Activated CD4-positive, alpha-beta T cell treated with anti-CD3 and anti-CD28 coated beads, Interleukin-2, amount 50 U/mL, for 1 hour (primary cell): ENCODE measurements around the gene EPHX1.
"Not testable (repeated sequence)": the region's sequence is repeated elsewhere in the genome, so short reads cannot be mapped to it uniquely, and the experiment has no call there.

Experiments
- DNase-seq: peaks from one replicate; pipeline ENCODE4 v3.0.0-alpha.2; 2020

EPHX1 gene

DNA sequence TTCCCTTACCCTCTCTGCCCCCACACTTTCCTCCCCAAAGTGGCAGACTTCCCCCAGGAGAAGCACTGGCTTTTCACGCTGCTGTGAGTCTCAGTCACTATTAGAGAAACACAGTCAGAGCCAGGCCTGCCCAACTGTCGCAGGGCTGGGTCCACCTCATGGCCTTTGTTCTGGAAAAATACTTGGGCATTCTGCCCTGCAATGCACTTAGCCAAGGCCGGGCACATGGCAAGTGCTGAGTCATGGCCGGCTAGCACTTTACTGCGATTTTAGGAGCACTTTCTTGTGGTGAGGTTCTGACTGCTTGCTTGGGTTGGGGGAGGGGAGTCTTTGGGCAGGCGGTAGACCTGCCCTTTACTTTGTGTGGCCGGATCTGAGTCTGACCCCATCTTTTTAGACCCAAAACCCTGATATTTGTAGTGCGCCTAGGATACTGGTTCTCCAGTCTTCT lies 7.7 kb downstream of the EPHX1 start:
- no peak for DNase-seq

GRCh38 chr1:225818229-225818628 lies 8.3 kb downstream of the EPHX1 start:
- no peak for DNase-seq

DNA sequence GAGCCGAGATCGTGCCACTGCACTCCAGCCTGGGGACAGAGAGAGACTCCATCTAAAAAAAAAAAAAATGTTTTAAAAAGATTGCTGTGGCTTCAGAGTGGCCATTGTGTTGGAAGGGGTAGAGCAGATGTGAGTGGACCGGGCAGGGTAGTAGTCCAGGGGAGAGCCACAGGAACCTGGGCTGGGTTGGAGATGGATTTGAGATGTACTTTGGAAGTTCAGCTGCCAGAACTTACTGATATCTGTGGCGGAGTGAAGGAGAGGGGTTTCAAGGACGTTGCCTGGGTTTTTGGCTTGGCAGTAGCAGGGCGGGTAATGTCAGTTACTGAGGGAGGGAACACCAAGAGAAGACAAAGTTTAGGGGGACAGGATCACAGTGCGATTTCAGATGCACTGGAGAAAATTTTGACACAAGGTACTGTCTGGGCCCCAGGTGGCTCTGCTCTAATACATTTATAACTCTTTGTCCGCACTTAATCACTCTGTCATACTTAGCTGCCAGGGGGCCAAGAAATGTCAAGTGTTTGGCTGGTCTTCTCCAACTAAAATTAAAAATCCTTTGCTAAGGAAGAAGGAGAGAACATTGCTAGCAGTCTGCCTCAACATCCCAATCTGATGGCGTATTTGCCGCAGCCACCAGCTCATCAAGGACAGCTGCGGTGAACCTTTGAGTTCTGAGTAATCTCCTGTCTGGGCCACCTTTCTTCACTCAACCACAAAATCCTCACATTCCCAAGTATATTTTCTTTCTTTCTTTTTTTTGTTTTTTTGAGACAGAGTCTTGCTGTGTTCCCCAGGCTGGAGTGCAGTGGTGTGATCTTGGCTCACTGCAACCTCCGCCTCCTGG lies 9.6 kb downstream of the EPHX1 start:
- no peak for DNase-seq

GRCh38 chr1:225820522-225821120 lies 10.7 kb downstream of the EPHX1 start:
- DNase-seq = no peak

GRCh38 chr1:225822655-225823403 lies 12.9 kb downstream of the EPHX1 start:
- no peak for DNase-seq

DNA sequence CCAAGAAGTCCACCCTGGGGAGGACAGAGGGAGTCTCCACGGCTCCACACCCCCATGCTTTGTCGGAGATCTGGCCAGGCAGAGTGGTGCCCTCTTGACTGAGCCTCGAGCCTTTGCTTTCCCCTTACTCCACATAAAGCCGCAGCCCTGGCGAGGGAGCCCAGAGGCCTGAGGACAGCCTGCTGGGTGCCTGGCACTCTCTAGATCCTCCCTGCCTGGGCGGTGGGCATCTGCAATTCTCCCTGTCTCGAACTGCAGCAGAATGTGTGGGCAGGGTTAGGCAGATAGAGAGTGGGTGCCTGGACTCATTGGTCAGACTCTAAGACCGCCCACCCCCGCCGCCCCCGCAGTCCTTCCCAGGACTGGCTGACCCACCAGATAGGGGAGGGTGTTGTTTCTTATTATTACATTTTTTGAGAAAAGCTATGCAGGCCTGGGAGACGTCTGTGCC lies 13.9 kb downstream of the EPHX1 start:
- DNase-seq = no peak

DNA sequence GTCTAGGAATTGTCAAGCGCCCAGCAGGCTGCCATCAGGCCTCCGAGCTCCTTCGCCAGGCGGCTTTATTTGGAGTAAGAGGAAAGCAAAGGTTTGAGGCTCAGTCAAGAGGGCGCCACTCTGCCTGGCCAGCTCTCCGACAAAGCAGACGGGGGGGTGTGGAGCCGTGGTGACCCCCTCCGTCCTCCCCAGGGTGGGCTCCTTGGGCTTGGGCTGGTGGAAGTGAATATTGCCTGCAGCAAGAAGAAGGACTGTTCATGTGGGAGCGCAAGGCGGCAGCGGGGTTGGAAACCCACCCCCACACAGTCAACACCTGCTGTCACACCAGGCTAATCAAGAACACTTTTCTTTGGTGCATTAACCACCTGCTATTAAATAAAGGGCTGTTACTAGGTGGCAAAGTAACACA lies 14.6 kb downstream of the EPHX1 start:
- DNase-seq = no peak

- DNase-seq = no peak
These were observed 15.2 kb downstream of the EPHX1 start for GRCh38 chr1:225825078-225825477.

DNA sequence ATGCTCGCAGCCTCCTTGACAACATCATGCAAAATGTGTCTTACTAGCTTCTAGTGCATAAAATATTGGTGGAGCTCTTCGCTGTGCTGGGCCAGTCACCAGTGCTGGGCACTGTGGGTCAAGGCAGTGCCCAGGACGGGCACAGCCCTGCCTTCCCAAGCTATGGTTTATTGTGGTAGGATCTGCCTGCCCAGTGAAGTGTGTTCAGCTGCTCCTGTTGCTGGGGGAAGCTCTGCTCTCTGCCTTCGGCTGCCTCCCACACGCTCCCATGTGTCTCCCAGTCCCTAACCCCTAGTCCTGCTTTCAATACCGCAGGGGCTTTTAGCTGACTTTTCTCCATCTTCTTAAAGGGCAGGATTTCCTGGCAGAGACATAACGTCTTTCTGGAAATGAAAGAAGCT lies 15.7 kb downstream of the EPHX1 start:
- no peak for DNase-seq

- no peak for DNase-seq
These were observed 17.2 kb downstream of the EPHX1 start for GRCh38 chr1:225827076-225827475.

DNA sequence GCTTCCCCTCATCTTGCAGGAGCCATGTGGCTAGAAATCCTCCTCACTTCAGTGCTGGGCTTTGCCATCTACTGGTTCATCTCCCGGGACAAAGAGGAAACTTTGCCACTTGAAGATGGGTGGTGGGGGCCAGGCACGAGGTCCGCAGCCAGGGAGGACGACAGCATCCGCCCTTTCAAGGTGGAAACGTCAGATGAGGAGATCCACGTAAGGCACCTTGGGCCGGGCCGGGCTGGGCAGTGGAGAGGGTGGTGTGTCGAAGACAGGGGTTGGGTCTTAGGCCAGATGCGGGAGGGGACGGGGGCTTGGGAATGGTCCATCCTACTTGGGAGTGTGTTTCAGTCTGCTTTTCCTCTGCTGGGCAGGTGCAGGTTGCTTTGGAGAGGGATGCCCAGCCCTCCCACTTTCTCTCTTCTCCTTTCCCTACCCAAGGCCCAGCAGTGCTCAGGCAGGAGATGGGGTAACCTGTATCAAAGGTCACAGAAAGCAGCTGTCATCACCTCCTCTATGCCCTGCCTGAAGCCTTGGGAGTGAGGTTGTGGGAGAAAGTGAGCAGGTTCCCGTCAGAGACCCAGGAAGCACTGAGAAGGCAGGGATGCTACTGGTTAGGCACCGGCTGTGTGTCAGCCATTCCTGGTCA lies 18.9 kb downstream of the EPHX1 start:
- no peak for DNase-seq

DNA sequence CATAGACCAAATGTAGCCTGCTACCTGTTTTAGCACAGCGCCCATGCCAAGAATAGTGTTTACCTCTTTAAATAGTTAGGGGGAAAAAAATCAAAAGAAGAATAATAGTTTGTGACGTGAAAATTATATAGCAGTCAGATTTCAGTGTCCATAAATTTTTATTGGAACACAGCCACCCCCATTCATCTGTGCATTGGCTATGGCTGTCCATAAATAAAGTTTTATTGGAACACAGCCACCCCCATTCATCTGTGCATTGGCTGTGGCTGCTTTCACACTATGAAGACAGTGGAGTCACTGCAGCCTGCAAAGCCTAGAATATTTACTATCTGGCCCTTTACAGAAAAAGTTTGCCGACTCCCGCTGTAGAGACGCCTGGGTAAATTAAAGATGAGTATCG lies 20.9 kb downstream of the EPHX1 start:
- DNase-seq = no peak

DNA sequence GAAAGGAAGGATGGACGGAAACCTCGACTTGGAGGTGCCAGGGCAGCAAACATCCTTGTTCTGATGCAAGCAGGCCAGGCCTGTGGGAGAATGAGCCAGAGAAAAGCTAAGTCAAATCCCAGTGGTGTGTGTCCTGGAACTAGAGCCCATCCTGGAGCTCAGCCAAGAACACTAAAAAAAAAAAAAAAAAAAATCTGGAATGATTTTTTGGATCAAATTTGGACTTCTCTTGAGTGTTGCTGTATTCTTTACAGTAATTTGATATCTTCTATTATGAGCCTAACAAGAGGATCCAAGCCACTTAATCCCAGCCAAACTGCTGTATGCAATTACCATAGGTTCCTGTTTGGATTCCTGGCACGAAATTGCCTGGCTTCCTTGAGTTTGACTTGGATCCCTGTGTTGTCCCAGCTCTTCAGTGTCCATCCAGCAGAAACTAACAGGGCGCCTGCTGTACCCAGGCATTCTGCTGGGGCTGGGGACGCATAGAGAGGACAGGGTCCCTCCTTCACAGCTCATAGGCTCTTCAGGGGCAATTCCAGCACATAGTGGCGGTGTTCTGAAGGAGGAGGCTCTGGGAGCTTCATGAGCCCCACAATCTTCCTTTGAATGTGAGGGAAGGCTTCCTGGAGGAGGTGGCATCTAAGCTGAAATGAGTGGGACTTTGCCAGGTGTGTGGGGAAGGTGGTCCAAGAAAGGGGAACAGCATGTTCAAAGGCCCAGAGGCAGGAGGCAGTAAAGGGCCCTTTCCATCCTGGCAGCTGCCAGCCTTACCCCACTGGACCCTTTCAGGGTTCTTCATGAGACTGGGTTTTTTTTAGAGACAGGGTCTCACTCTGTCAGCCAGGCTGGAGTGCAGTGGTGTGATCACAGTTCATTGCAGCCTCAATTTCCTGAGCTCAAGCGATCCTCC lies 24.7 kb downstream of the EPHX1 start:
- DNase-seq = no peak

DNA sequence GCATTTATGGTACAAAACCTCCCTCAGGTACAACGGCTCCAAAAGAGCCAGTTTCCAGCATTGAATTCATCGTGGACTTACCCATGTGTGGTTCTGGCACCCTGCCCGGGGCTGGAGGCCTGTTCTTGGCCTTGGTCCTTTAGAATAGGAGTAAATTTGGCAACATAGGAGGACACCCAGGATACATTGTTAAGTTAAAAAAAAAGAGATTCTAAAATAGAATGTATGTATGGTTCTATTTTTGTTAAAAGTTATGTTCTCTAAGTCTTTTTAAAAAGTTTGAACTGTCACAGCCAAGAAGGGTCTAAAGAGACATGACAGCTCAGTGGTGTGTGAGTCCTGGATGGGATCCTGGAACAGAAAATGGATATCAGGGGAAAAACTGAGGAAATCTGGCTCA lies 25.9 kb downstream of the EPHX1 start:
- DNase-seq = no peak

DNA sequence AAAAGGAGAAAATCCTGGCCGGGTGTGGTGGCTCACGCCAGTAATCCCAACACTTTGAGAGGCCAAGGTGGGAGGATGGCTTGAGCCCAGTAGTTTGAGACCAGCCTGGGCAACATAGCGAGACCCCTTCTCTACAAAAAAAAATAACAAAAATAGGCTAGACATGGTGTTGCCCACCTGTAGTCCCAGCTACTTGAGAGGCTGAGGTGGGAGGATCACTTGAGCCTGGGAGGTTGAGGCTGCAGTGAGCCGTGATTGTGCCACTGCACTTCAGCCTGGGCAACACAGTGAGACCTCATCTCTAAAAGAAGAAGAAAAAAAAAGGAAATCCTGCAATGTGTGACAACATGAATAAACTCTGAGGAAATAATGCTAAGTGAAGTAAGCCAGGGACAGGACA lies 26.4 kb downstream of the EPHX1 start:
- not testable (repeated sequence) for DNase-seq

GRCh38 chr1:225838793-225839192 lies 28.9 kb downstream of the EPHX1 start:
- no peak for DNase-seq

DNA sequence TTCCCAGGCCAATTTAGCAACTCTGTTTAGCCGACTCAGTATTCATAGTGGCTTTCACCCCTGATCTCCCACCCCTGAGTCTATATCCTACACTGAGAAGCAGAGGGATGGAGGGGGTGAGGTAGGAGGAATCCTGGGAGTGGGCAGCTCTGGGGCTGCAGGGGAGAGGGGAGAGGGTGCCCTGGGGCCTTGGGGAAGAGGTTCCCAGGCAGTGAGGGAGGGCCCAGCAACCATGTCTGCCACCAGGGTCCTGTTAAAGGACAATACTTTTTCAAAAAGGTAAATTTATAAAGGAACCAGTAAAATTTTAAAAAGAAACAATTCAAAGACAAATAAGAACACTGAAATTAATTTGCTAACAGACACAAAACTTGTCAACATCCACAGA lies 30.3 kb downstream of the EPHX1 start:
- no peak for DNase-seq

DNA sequence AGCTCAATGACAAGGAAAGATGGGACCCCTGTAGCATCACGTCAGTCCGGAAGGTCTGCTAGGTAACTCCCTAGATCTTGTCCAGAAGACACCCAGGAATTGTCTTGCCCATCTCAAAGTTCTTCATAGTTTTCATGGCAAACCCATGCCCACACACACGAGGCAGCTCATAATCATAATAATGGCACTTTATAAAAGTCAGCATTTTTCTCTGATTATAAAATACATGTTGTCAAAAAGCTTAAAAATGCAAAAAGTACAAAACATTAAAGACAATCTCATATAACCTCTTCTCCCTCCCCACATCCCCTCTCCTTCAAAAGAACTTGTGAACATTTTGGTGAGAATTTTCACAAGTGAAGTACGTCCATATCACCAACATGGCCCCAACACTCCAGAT lies 30.8 kb downstream of the EPHX1 start:
- no peak for DNase-seq

DNA sequence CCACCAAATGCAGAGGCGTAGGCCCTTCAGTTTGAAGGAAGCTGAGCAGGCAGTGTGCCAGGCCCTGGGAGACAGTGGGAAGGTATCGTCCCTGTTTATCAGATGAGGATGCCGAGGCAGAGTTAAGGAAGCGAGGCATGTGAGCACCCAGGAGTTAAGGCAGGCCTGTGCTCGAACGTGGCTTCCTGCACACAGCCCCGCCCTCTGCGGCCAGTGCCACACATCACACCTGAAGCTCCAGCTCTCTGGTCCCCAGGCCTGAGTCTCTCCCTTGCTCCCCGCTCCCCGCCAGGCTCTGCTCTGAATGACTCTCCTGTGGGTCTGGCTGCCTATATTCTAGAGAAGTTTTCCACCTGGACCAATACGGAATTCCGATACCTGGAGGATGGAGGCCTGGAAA lies 32.1 kb downstream of the EPHX1 start:
- no peak for DNase-seq

DNA sequence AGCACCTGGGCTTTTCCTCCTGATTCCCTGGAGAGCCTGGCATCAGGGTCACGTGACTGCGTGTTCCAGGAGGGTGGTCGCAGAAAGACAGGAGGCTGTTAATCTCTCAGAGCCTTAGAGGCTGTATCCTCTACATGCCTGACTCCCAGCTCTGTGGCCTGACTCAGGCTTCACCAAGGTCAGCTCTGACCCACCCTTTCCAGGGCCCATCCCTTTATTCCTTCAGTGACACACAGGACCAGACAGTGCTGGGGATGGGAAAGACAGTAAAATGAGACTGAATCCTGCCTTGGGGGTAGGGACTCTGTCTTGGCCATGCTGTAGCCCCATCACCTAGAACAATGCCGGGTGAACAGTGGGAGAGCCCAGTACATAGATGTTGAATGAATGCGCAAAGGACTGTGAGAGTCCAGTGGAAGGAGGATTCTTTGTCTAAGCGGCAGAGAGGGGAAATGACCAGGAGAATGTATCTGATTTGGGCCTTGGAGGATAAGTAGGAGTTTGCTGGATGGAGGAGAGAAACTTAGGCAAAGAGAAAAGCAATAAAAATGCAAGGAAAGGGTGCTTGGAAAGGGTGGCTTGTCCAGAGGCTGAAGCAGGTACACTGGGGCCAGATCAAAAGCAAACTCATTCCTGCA lies 33.0 kb downstream of the EPHX1 start:
- DNase-seq = no peak

GRCh38 chr1:225843426-225843795 lies 33.5 kb downstream of the EPHX1 start:
- no peak for DNase-seq
